Erythroblast (primary cell): ENCODE results near the gene HS6ST1.

Source experiments
- DNase-seq, 2 experiments: peaks; one replicate each; lab custom pipeline; 2025; lab: John Stamatoyannopoulos, UW
- GATA1 ChIP-seq: IDR thresholded peaks from 2 replicates; pipeline ENCODE4 v1.6.1; 2011; ENCODE audit warnings: low read depth, mild to moderate bottlenecking, control low read depth, low read length, moderate library complexity
- POLR2A ChIP-seq: IDR thresholded peaks from 2 replicates; pipeline ENCODE4 v1.6.1; 2011; ENCODE audit warnings: mild to moderate bottlenecking, low read length

HS6ST1 gene

DNA sequence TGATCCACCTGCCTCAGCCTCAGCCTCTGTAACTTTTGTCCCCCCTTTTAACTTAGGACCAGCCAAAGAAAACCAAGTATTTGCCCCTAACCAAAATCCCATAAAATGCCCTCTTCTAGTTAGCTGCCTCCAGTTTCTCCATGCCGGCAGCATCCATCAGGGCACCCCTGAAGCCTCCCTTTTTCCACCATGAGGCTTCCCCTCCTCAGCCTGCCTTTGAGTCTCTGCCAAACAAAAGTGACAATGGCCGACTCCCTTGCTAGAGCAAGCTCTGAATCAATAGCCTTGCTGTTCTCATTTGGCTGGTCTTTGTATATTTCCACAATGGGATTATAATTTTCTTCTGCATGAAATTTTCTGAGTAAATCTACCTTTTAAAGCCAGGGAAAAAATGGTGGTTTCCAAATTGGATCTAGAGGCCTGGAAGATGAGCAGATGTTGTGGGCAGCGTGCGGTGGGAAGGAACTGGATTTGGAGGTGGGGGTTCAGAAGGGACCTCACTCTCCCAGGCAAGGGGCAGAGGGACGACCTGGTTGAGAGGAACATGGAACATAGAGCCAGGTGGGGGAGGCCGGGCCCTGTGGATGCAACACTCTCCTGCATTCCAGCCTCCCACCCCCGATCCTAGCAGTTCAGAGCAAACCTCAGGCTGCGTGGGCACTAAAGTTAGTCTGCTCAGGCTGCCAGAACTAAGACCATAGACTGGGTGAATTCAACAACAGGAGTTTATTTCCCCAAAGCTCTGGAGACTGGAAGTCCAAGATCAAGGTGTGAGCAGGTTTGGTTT, 80.6 kb downstream of the HS6ST1 start:
- TF ChIP-seq POLR2A (no peak), GATA1 (no peak)
- no peak for DNase-seq

DNA sequence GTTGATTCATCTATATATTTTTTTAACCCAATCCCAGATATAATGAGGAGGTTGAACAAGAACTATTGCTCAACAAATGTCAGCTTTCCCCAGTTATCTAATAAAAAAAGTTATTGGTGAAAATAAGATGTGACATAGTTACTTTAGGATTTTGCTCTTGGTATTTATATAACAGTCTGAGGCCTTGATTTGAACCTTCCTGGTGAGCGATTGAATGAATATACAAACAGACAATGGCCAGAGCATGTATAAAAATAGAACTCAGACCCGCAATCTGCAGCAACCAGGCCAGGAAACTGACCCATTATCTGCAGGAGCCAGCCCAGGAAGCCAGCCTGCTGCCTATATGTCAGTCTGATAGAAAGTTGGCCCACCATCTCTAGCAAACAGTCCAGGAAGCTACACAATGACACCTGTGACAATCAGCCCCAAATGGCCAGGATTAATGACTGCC, 81.6 kb downstream of the HS6ST1 start:
- no peak for TF ChIP-seq GATA1
- no peak for TF ChIP-seq POLR2A
- peak; percentile 23 to 70 for DNase-seq

DNA sequence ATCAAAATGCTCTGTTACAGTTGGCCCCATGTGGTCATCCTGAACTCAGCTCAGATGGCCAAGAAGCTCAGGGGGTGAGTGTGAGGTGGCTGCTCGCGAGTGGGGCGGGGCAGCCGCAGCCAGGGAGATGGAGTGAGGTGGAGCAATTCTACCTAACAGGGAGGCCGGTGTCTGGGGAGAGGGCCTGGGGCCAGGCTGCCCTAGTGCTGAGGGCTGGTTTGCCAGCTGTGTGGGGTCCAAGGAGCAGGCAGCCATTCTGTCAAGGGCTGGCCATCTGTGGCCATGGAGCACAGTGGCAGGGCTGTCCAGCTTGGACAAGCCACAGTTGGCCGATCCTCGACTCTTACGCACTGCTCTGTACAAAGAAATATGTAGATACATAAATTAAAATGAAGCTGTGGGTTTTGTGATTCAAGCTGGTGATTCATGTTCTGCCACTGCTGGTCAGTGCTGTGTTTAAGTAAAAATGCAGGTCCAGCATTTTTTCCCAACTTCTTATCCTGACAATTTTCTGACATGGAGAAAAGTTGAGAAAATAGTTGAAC, 82.1 kb downstream of the HS6ST1 start:
- no peak for DNase-seq
- TF ChIP-seq GATA1 (no peak), POLR2A (no peak)

DNA sequence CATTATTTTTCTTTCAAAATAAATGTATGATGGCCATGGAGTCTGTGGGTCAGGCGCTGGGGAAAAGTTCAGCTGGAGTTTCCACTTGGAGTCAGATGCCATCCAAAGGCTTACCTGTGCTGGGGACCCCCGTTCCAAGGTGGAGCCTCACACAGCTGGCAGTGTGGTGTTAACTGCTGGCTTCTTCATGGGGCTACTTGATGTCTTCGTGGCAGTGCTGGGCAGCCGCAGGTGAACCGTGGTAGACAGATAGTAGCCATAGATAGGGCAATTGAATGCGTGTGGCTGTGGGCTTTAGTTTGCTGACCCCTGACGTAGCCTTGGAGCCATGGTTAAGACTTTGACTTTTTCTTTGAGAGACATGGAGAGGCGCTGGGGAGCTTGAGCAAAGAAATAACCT, 83.1 kb downstream of the HS6ST1 start:
- no peak for TF ChIP-seq POLR2A
- no peak for TF ChIP-seq GATA1
- DNase-seq: no peak

DNA sequence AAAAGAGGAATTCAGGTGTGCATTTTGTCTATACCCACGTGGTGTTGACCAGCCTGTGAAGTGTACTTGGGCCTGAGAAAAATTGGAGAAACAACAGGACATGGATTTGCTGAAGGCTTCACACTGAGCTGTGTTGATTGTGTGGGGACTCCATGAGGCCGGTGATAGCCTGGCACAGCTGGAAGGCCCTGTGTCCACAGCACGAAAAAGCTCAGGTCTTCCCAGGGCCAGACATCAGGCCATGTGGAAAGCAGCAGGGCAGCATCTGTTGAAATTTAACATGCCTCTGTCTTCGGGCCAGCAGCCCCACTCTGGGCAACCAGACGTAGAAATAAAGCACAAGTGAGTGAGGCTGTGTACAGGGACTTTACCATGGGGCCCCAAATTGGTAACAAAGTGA, 84.1 kb downstream of the HS6ST1 start:
- no peak for TF ChIP-seq POLR2A
- TF ChIP-seq GATA1: no peak
- DNase-seq: no peak

DNA sequence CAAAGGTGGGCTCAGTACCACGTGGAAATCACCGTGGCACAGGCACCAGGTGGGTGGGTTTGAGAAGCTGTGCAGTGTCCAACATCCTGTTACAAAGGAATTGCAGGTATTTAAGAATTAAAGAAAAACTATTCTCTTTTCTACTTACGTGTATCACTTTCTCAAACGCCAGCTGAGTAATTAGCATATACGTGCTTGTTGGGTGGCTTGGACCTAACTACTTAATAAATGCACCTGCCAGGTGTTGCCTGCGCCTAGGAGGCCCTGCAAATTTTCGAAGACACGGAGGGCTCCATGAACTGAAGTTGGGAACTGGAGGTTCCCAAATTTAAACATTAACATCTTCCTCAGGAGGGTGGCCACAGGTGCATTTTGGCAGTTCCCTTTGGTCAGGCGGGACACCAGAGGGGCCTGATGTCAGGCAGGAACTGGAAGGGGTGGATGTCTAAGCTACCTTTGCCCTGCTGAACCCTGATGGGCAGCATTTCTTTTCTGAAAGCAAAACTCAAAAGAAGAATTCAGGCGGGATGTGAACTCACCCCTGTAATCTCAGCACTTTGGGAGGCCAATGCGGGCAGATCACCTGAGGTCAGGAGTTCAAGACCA, 84.8 kb downstream of the HS6ST1 start:
- TF ChIP-seq GATA1 (no peak), POLR2A (no peak)

DNA sequence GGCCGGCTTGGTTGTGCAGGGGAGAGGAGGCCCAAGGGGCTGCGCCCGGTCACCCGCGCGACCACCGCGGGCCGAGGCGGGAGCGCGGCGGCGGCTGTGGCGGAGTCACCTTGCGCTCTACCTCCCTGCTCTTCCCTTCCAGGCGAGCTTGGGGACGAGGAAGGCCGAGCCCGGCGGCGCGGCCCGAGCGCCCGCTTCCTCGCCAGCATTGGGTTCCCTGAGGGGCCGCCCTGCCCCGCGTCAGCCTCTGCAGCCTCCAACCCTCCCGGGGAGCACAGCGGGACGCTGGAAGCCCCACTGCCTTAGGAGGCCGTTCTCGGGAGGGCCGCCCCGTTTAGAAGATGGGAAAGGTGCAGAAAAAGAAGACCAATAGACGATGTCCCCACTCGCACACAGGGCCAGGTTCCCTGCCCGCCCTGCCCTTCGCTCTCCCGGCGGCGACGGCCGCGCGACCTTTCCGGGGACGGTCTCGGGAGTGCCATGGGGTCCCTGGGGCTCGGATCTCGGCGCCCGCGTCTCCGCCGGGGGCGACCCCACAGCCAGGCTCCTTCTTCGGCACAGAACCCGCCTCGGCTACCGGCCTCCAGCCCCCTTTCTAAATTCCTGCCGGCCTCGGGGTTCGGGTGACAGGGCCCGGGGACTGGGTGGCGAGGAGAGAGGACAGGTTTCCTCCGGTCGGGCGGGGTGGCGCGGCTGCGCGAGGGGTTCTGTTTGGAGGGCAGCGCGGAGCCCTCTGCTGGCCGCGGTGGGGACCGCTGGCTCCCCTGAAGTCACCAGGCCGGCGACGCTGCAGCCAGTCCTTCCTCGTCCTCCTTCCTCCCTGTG, 85.5 kb downstream of the HS6ST1 start:
- no peak for TF ChIP-seq POLR2A
- DNase-seq: peak; percentile 84 to 90

More for the DNA sequence above, 84.8 kb downstream of the HS6ST1 start:
- DNase-seq: no peak

DNA sequence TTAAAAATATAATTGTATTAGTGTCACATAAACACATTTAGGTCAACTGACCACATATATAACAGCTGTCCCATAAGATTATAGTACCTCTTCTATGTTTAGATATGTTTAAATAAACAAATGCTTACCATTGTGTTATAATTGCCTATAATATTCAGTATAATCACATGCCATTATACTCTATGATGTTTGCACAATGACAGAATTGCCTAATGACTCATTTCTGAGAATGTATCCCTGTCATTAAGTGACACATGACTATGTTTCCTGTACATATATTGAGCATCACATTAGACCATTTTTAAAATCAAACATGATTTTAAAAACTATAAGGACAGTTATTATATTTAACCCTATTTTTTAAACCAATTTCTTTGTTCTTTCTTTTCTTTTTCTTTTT, 89.8 kb downstream of the HS6ST1 start:
- TF ChIP-seq GATA1: no peak
- TF ChIP-seq POLR2A: no peak
- DNase-seq: no peak

DNA sequence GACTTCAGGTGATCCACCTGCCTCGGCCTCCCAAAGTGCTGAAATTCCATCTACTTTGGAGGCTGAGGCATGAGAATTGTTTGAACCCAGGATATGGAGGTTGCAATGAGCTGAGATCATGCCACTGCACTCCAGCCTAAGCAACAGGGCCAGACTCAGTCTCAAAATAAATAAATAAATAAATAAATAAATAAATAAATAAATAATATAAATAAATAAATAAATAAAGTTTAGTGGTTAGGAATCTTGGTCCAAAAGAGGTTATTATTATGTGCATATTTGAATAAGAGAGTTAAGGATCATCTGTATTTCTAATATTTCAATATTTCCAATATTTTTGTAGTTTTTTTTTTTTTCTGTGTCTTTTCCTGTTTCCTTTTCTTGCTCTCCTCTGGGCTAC, 90.8 kb downstream of the HS6ST1 start:
- TF ChIP-seq GATA1 (no peak), POLR2A (no peak)
- DNase-seq: no peak

DNA sequence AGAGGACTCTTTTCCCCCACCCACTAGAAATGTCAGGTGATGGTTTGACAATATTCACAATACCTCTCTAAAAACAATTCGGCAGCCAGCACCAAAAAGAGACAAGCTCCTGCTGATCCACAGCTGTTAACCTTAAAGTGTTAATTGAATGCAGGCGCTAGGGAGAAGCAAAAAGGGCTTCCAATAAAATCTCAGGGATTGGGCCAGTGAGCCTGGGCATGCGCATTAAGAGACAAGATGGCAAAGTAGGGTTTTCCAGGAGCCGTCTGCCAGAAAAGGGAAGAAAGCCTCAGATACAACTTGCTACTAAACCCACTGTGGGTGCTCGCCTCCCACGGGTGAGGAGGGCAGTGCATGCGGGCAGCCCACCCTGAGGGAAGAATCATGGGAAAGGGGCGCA, 98.8 kb downstream of the HS6ST1 start:
- DNase-seq: no peak
- TF ChIP-seq POLR2A (no peak), GATA1 (no peak)

DNA sequence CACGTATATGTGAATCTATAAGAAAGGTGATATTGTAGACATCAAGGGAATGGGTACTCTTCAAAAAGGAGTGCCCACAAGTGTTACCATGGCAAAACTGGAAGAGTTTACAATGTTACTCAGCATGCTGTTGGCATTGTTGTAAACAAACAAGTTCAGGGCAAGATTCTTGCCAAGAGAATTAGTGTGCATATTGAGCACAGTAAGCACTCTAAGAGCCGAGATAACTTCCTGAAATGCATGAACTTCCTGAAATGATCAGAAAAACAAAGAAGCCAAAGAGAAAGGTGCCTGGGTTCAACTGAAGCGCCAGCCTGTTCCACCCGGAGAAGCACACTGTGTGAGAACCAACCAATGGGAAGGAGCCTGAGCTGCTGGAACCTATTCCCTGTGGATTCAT, 101.0 kb downstream of the HS6ST1 start:
- no peak for TF ChIP-seq GATA1
- no peak for TF ChIP-seq POLR2A
- no peak for DNase-seq

DNA sequence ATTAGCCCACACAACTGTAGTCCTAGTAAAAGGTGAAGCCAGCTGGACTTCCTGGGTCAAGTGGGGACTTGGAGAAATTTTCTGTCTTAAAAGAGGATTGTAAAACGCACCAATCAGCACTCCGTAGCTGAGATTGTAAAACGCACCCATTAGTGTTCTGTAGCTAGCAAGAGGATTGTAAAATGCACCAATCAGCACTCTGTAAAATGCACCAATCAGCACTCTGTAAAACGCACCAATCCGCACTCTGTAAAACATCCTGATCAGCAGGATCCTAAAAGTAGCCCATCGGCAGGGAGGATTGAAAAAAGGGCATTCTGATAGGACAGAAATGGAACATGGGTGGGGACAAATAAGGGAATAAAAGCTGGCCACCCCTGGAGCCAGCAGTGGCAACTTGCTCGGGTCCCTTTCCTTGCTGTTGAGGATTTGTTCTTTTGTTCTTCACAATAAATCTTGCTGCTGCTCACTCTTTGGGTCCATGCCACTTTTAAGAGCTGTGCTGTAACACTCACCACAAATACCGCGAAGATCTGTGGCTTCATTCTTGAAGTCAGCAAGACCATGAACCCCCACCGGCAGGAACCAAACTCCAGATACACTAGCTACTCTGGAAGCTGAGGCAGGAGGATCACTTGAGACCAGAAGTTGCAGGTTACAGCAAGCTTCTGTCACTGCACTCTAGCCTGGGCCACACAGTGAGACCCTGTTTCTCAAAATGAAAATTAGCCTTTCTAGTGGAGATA, 102.6 kb downstream of the HS6ST1 start:
- TF ChIP-seq POLR2A (no peak), GATA1 (no peak)
- DNase-seq: no peak
